Cardiac septum (tissue), 1 donor: ENCODE data around the gene TNK2. TPM values are rescaled to one million over a fixed set of nuclear protein-coding genes. Genes with fewer than 3 reads are reported as not detected.

Experiments used
- DNase-seq: peaks from one replicate; pipeline ENCODE4 v3.0.0-alpha.2; 2020; ENCODE audit warnings: low spot score
- intact Hi-C: fragments of 100-400 bp; cut with DNase I; formaldehyde crosslinking; loops from one replicate; pipeline ENCODE4 v1.14.0; 2022
- total RNA-seq: library from RNA; stranded (reverse); fragmentation: NEBNext Ultra II Directional; extraction: Animal tissue kit (Norgen Biotek cat#: 25700); gene quantifications from one replicate; pipeline ENCODE4 v1.2.1, GENCODE V29; 2021
- donor health status: DM: no; HTN: no; CAD: no.

TNK2 gene
- total RNA-seq, 1 donor from 2014 or later = 48.3 TPM

GRCh38 chr3:195859846-195860411 lies 48.4 kb downstream of the TNK2 start:
- intact Hi-C loops = loop anchor here (10.0 kb wide), 1 partner anchor 295 kb away; no protein-coding TSS in a partner anchor
- DNase-seq = no peak

DNA sequence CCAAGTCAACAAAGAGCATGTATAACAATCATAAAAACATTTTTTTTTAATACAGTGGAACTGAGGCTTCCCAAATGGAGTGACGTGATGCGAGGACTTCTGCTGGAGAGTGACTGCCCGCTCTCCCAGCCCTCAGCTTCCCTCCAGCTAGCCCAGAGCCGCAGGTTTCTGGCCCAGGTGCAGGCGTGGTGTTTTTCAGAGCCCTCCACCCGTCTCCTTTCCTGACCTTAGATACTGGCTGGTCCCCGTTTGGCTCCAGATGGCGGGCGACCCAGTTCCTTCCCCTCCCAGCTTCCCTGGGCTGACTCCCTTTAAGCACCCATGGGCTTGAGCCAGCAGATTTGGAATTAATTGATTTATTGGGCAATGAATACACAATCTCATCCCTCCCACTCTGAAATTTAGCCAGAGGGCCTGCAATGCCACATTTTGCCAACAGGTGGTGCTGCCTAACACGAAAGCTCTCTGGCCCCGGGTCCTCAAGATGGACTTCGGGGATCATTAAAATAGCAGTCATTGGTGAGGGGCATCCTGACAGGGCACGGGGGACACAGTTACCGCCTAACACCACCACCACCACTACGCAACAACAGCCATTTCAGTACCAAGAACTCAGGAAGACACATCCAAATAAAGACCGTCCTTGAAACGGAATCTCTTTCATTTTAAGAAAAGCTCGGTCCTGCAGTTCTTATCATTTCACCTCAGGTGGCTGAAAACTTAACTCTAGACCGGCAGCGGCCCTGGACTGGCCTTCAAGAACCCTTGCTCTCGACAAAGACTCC lies 49.1 kb downstream of the TNK2 start:
- intact Hi-C loops = loop anchor here (10.0 kb wide), 1 partner anchor 294 kb away; no protein-coding TSS in a partner anchor
- DNase-seq = no peak

DNA sequence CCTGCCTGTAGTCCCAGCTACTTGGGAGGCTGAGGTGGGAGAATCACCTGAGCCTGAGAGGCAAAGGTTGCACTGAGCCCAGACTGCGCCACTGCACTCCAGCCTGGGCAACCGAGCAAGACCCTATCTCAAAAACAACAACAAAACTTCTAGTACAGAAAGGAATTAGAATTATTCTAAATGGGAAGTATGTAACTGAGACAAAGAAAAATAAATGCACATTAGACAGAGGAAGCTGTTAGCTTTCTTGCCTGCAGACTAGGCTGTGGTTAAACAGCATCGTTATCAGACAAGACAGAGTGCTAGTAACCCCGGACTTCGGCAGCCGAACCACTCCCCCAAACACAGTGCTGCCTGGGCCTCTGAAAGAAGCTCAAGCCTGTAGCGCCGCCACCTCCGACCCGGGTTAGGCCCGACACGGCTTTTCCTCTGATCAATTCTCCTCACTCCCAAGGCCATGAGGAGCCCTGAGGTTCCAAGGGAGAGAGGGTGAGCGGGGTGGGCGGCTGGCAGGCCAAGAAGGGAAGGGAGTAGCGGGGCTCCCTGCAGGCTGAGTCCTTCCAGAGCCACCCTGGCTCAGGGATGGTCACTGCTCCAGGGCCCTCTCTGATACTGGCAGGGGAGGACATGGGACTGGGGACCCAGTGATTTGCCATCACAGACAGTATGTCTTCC lies 51.8 kb downstream of the TNK2 start:
- DNase-seq = no peak
- intact Hi-C loops = loop anchor here (10.0 kb wide), 1 partner anchor 292 kb away; no protein-coding TSS in a partner anchor

GRCh38 chr3:195855471-195856409 lies 52.6 kb downstream of the TNK2 start:
- no peak for DNase-seq
- intact Hi-C loops = loop anchor here (10.0 kb wide), 1 partner anchor 291 kb away; no protein-coding TSS in a partner anchor

DNA sequence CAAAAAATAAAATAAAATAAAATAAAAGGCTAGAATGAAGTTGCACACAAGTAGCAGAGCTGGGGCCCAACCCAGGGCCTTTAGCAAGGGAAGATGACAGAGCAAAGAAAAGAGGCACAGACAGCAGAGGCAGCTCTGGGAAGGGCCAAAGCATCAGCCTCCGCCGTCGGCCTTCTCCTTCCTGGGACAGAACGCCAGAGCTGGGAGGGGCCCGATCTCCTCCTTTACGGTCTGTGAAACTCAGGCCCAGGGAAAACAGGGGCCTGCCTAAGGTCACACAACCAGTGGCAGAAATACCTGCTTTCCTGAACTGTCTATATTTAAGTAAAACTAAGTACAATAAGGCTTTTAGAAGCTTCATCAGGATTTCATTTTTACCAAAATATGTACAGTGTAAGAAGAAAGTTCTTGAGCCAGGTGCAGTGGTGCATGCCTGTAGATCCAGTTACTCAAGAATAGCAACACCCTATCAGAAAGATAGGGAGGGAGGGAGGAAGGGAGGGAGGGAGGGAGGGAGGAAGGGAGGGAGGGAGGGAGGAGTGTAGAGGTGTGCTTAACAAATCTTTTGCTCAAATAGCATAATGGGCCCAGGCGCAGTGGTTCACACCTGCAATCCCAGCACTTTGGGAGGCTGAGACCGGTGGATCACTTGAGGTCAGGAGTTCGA lies 53.6 kb downstream of the TNK2 start:
- intact Hi-C loops = loop anchor here (10.0 kb wide), 1 partner anchor 290 kb away; no protein-coding TSS in a partner anchor
- no peak for DNase-seq

- intact Hi-C loops = loop anchor here (10.0 kb wide), 1 partner anchor 289 kb away; no protein-coding TSS in a partner anchor
These were observed 54.4 kb downstream of the TNK2 start for GRCh38 chr3:195853996-195854395.

DNA sequence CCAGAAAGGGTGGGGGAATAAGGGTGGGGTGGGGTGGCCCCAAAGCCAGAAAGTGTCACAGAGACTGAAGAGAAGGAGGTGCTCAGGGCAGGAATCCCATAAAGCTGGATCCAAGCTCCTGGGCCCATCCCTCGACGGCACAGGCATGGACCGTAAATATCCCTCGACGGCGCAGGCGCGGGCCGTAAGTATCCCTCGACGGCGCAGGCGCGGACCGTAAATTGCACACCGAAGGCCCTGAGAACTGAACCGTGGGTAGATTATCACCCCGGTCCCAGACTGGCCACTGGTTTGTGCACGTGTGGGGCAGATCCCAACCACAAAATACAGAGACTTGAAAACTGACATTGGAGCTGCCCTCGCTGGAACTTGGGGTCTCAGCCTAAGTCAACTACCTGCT lies 55.3 kb downstream of the TNK2 start:
- intact Hi-C loops = loop anchor here (10.0 kb wide), 1 partner anchor 288 kb away; no protein-coding TSS in a partner anchor
- DNase-seq = no peak

More at GRCh38 chr3:195853996-195854395, 54.4 kb downstream of the TNK2 start:
- DNase-seq = no peak

- intact Hi-C loops = loop anchor here (10.0 kb wide), 1 partner anchor 286 kb away; no protein-coding TSS in a partner anchor
- DNase-seq = peak; percentile 90
These were observed 57.4 kb downstream of the TNK2 start for GRCh38 chr3:195850857-195851543.

GRCh38 chr3:195849322-195850074 lies 58.9 kb downstream of the TNK2 start:
- DNase-seq = no peak
- intact Hi-C loops = loop anchor here (10.0 kb wide), 1 partner anchor 285 kb away; no protein-coding TSS in a partner anchor

- DNase-seq = no peak
- intact Hi-C loops = no loop called here
These were observed 61.0 kb downstream of the TNK2 start for GRCh38 chr3:195847055-195847950.

DNA sequence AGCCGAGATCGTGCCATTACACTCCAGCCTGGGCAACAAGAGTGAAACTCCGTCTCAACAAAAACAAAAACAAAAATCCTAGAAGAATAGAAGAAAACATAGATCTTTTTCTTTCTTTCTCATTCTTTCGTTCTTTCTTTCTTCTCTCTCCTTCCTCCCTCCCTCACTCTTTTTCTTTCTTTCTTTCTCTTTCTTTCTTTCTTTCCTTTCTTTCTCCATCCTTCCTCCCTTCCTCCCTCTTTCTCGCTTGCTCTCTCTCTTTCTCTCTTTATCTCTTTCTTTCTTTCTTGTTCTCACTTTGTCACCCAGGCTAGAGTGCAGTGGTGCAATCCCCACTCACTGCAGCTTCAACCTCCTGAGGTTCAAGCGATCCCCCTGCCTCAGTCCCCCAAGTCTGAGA lies 62.9 kb downstream of the TNK2 start:
- intact Hi-C loops = no loop called here
- DNase-seq = no peak

- no peak for DNase-seq
- intact Hi-C loops = no loop called here
These were observed 63.6 kb downstream of the TNK2 start for GRCh38 chr3:195844671-195845218.

DNA sequence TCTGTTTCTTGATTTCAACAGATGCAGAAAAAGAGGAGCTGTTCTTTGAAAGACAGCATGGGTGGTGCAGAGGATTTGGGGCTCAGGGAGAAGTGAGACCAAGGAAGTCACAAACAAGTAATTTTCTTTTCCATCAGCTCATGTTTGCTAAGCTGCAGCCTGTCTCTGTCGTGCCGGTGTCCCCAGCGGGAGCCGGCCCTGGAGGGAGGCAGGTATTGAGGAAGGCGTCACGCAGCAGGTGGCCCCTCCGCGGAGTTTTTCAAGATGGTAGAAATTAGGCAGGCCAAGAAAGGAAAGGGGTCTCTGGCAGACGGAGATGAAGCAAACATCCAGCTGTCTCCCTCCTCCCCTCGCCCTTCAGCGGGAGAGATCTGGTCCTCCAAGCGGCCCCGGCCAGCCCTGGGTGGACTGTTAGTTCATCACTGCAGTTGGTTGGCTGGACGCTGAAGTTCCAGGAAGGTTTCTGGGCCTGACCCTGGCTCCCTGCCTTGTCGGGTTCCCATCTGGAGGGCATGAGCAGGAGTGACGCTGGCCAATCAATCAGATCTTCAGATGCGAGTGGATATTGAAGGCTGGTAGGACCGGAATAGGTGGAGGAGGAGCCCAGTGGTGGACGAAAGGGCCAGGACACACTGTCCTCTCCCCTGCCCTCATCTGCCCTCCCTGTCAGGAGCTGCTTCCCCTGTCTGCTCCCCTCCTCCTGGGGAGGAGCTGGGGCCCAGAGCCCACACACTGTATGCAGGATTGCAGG lies 68.9 kb downstream of the TNK2 start:
- no peak for DNase-seq
- intact Hi-C loops = no loop called here

DNA sequence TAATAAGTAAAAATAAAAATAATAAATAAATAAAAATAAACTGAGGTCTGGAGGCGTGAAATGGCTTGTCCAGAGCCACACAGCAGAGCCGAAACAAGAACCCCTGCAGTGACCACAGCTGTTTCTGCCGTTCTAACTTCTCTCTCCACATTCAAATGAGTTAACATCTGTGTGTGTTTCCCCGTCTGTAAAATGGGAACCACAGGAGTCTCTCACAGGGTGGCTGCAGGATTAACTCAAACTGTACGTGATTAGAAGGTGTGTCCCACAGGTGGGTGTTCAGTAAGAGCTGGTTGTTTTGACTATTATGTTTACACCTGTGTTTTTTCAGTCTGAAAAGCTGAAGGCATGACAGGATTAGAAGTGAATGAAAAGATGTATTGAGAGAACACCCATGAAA lies 69.6 kb downstream of the TNK2 start:
- no peak for DNase-seq
- intact Hi-C loops = no loop called here

- intact Hi-C loops = no loop called here
- DNase-seq = no peak
These were observed 71.7 kb downstream of the TNK2 start for GRCh38 chr3:195836476-195837135.
